HG03439 (cell line): ENCODE results near the gene ATG101.
A peak's percentile ranks its signal among the peaks of the same experiment; 100 is the strongest.

ENCODE experiments used
- ATAC-seq: cut with Tn5 transposase; IDR thresholded peaks from one replicate; pipeline ENCODE4 v1.9.1; 2021; ENCODE audit warnings: mild to moderate bottlenecking, moderate library complexity; ENCODE audit not compliant: unreplicated experiment

Gene ATG101

GRCh38 chr12:52041695-52042123 lies 28.1 kb upstream of the ATG101 start:
- no peak for ATAC-seq

GRCh38 chr12:52042706-52043385 lies 26.9 kb upstream of the ATG101 start:
- no peak for ATAC-seq

- ATAC-seq = no peak
These were observed 26.2 kb upstream of the ATG101 start for GRCh38 chr12:52043386-52044212.

- ATAC-seq = no peak
These were observed 25.3 kb upstream of the ATG101 start for GRCh38 chr12:52044292-52044983.

- ATAC-seq = no peak
These were observed 24.0 kb upstream of the ATG101 start for GRCh38 chr12:52045794-52046199.

- no peak for ATAC-seq
These were observed 22.9 kb upstream of the ATG101 start for GRCh38 chr12:52046859-52047258.

- no peak for ATAC-seq
These were observed 20.5 kb upstream of the ATG101 start for GRCh38 chr12:52049286-52049685.

- ATAC-seq = no peak
These were observed 20.1 kb upstream of the ATG101 start for GRCh38 chr12:52049688-52050087.

GRCh38 chr12:52050116-52050757 lies 19.5 kb upstream of the ATG101 start:
- no peak for ATAC-seq

- ATAC-seq = peak; percentile 79
These were observed 18.8 kb upstream of the ATG101 start, which contains the start of gene NR4A1 for GRCh38 chr12:52050758-52051541. Gene NR4A1, plus strand, starts transcription at chr12:52051442. Its CDS starts 2,887 bp downstream, at chr12:52054329.

GRCh38 chr12:52052468-52053186 lies 17.2 kb upstream of the ATG101 start:
- no peak for ATAC-seq

GRCh38 chr12:52053536-52054209 lies 16.1 kb upstream of the ATG101 start:
- no peak for ATAC-seq

GRCh38 chr12:52054231-52054832 lies 15.4 kb upstream of the ATG101 start:
- no peak for ATAC-seq

- ATAC-seq = no peak
These were observed 14.7 kb upstream of the ATG101 start for GRCh38 chr12:52054833-52055730.

- no peak for ATAC-seq
These were observed 13.8 kb upstream of the ATG101 start for GRCh38 chr12:52055731-52056711.
